HPDE6-E6E7 (cell line): Measurements from ENCODE around the gene NECTIN2.
"Not testable (repeated sequence)": the region's sequence is repeated elsewhere in the genome, so short reads cannot be mapped to it uniquely, and the experiment has no call there.

Experiments used
- DNase-seq: peaks from one replicate; pipeline ENCODE4 v3.0.0; 2011; ENCODE audit warnings: missing footprints; ENCODE audit errors: extremely low spot score

NECTIN2 gene

GRCh38 chr19:44851427-44851826 lies 5.3 kb downstream of the NECTIN2 start:
- DNase-seq: no peak

DNA sequence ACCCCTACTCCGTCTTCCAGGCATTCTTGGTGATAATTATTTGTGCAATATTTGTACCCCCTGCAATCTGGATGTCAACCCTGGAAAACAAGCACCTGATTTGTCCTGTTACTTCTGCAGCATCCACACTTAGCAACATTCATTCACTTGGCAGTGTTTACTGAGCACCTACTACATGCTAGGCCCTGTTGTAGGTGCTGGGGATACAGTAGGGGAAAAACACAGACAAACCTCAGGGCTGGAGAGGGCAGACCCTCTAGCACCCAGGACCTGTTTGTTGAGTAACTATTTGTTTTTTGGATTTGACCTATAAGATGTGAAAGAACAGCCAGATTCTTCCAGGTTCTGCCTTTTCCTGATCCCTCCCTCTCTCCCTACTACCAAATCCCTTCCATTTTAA lies 9.5 kb downstream of the NECTIN2 start:
- DNase-seq: no peak

GRCh38 chr19:44856421-44857083 lies 10.5 kb downstream of the NECTIN2 start:
- no peak for DNase-seq

- DNase-seq: no peak
Observed at GRCh38 chr19:44857837-44858236, 11.7 kb downstream of the NECTIN2 start.

DNA sequence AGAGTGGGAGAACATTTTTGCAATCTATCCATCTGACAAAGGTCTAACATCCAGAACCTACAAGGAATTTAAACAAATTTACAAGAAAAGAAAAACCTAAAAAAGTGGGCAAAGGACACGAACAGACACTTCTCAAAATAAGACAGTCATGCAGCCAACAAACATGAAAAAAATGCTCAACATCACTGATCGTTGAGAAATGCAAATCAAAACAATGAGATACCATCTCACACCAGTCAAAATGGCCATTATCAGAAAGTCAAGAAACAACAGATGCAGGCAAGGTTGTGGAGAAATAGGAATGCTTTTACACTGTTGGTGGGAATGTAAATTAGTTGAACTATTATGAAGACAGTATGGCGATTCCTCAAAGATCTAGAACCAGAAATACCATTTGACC lies 15.5 kb downstream of the NECTIN2 start:
- DNase-seq: not testable (repeated sequence)

DNA sequence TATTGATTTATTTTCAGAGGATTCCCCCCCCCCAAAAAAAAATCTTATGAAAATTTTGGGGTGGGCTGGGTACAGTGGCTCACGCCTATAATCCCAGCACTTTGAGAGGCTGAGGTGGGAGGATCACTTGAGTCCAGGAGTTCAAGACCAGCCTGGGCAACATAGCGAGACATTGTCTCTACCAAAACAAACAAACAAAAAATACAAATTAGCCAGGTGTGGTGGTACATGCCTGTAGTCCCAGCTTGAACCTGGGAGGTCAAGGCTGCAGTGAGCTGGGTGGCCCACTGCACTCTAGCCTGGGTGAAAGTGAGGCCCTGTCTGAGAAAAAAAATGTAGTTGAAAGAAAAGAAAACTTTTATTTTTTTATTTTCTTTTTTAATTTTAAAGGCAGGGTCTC lies 17.9 kb downstream of the NECTIN2 start:
- no peak for DNase-seq

- DNase-seq: no peak
Observed at GRCh38 chr19:44865196-44865767, 19.2 kb downstream of the NECTIN2 start.

DNA sequence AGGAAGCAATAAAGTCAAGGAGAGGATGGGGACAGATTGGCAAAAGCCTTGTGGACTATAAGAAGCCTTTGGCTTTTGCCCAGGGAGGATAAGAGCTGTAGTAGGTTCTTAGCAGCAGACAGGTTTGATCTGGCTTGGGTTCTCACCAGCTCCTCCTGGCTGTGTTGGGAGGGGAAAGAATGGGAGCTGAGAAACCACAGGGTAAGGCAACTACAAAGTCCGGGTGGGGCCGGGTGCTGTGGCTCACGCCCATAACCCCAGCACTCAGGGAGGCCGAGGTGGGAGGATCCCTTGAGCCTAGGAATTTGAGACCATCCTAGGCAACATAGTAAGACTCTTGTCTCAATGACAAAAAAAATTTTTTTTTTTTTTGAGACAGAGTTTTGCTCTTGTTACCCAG lies 20.6 kb downstream of the NECTIN2 start:
- DNase-seq: no peak

DNA sequence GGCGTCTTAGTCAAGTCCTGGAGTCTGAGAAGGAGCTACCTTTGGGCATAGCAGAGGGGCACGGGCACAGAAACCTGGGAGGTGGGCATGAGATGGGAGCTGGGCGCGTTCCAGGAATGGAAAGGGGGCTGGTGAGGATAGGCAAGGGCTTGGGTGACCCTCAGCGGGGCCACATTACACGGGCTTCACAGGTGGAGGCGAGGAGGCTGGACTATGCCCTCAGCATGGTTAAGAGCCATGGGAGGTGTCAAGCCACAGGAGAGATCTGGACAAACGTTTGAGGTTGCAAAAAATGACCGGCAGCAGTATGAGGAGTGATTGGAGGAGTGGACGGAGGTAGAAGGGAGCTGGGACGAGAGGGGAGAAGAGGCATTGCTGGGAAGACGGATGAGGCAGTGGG lies 21.5 kb downstream of the NECTIN2 start:
- no peak for DNase-seq

- DNase-seq: no peak
Observed at GRCh38 chr19:44869733-44870470, 23.8 kb downstream of the NECTIN2 start.

DNA sequence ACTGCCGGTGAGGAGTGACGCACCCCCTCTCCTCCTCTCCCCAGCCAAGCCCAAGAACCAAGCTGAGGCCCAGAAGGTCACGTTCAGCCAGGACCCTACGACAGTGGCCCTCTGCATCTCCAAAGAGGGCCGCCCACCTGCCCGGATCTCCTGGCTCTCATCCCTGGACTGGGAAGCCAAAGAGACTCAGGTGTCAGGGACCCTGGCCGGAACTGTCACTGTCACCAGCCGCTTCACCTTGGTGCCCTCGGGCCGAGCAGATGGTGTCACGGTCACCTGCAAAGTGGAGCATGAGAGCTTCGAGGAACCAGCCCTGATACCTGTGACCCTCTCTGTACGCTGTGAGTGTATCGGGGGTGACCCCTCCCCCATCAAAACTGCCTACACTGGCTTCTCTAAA lies 25.7 kb downstream of the NECTIN2 start:
- DNase-seq: no peak

GRCh38 chr19:44872661-44873060 lies 26.6 kb downstream of the NECTIN2 start:
- no peak for DNase-seq

DNA sequence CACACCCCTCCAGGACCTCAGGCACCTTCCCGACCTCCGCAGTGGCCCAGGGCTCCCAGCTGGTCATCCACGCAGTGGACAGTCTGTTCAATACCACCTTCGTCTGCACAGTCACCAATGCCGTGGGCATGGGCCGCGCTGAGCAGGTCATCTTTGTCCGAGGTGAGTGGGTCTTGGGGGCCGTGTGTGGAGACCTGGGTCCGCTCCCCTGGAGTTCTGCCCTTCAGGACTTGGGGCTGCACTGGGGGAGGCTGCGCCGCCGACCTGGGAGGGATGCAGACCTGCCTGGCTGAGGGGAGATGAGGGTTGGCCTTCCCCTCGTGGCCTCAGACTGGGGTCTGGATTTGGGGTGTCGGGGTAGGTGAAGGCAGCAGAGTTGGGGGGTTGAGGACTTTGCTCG lies 28.2 kb downstream of the NECTIN2 start:
- DNase-seq: no peak

GRCh38 chr19:44875666-44876451 lies 29.8 kb downstream of the NECTIN2 start:
- no peak for DNase-seq

DNA sequence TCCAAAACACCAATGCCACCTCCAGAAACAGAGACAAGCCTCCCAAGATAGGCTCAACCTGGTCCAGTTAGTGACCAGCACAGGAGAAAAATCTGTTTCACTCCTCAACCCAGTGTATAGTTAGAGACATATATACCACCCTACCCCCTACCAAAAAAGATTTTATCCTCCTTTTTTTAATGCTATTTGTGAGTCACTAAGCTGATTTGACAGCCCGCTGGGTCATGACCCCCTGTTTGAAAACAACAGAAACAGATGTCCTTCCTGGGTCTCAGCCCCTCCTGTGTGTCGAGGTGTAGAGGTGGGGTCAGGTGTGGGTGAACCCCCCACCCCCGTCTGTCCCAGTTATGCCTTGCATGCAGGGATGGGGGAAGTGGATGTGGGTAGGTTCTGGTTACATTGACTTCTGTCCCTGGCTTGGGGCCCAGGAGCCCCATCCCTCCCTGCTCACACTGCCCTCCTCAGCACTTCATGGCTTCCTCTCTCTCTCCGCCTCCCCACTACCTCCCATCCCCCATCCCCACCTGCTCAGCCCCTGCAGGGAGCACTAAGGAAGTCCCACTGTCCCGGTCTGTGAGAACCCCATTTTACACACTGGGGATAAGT lies 30.9 kb downstream of the NECTIN2 start:
- DNase-seq: no peak

- no peak for DNase-seq
Observed at GRCh38 chr19:44878120-44878865, 32.2 kb downstream of the NECTIN2 start.

GRCh38 chr19:44879309-44880065 lies 33.4 kb downstream of the NECTIN2 start:
- no peak for DNase-seq

DNA sequence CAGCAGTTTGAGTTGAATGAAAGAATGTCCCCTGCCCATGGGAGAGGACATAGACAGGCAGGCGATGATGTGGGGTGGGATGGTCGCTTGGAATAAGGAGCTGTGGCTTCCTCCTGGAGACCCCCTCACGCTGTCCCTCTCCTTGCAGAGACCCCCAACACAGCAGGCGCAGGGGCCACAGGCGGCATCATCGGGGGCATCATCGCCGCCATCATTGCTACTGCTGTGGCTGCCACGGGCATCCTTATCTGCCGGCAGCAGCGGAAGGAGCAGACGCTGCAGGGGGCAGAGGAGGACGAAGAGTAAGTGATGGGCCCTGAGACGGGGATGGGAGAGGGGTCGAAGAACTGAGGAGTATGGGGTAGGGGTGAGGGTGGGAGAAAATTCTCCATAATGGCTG lies 36.0 kb downstream of the NECTIN2 start:
- DNase-seq: no peak

DNA sequence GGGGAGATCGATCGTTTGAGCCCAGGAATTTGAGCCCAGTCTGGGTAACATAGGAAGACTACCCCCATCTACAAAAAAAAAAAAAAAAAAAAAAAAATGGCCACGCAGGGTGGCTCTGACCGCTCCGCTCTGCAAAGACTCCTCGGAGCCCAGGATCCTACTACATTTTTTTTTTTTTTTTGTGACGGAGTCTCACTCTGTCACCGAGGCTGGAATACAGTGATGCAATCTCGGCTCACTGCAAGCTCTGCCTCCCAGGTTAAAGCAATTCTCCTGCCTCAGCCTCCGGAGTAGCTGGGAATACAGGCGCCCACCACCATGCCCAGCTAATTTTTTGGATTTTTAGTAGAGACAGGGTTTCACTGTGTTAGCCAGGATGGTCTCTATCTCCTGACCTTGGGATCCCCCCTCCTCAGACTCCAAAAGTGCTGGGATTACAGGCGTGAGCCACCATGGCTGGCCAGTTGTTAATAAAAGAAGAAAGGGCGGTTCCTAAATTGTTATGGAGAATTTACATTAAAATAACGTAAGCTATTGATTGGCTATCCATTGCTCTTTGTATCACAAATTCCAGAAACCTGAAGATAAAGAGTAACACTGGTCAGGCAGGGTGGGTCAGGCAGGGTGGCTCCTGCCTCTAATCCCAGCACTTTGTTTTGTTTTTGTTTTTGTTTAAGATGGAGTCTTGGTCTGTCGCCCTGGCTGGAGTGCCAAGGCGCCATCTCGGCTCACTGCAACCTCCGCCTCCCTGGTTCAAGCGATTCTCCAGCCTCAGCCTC lies 36.7 kb downstream of the NECTIN2 start:
- not testable (repeated sequence) for DNase-seq

GRCh38 chr19:44883922-44884321 lies 37.8 kb downstream of the NECTIN2 start:
- DNase-seq: no peak
